Thyroid gland (tissue), 4 donors: ENCODE data around the gene EHBP1.

Source experiments
- POLR2A ChIP-seq, 2 donors: fragments of 450-650 bp; IDR thresholded peaks; one replicate each; pipeline ENCODE4 v1.6.1; 2017; ENCODE audit warnings: antibody characterized with exemption in 2 of 2, mild to moderate bottlenecking in 2 of 2, moderate library complexity in 1 of 2
- TF ChIP-seq, protein P1 (sequence below), 6 experiments: fragments of 200-600 bp in 3 of 6; fragments of 450-650 bp in 3 of 6; sonication (generic) in 3 of 6; IDR thresholded peaks; one replicate each; pipeline ENCODE4 v1.5.1; 2016 to 2019; ENCODE audit warnings: antibody characterized with exemption in 6 of 6, mild to moderate bottlenecking in 2 of 6, inconsistent platforms in 1 of 6, moderate library complexity in 1 of 6

DNA sequence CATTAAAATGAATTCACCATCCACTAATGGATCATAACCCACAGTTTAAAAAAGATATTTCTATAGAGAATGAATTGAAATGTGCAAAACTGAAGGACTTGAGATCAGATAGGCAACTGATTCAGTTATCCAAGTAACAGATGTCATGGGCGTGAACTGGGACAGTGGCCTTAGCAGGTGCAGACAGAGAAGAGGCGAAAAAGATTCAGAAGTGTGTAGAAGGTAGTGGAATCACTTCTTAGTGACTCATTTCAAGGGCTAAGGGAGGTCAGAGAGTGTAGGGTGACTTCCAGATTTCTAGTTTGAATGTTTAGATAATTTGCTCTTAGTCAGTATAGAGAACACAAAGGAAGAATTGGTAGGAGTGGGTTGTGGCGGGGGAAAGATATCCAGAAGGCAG lies 79.7 kb downstream of the EHBP1 start:
- TF ChIP-seq, protein P1, sequence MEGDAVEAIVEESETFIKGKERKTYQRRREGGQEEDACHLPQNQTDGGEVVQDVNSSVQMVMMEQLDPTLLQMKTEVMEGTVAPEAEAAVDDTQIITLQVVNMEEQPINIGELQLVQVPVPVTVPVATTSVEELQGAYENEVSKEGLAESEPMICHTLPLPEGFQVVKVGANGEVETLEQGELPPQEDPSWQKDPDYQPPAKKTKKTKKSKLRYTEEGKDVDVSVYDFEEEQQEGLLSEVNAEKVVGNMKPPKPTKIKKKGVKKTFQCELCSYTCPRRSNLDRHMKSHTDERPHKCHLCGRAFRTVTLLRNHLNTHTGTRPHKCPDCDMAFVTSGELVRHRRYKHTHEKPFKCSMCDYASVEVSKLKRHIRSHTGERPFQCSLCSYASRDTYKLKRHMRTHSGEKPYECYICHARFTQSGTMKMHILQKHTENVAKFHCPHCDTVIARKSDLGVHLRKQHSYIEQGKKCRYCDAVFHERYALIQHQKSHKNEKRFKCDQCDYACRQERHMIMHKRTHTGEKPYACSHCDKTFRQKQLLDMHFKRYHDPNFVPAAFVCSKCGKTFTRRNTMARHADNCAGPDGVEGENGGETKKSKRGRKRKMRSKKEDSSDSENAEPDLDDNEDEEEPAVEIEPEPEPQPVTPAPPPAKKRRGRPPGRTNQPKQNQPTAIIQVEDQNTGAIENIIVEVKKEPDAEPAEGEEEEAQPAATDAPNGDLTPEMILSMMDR (IDR thresholded peaks at IDR 0.05), result no peak
- TF ChIP-seq POLR2A (IDR thresholded peaks at IDR 0.05), result no peak
